SK-N-SH (cell line): Measurements from ENCODE around the gene HGS.

Source experiments
- CHD2 ChIP-seq: fragments of 150-350 bp; IDR thresholded peaks from 2 replicates; pipeline ENCODE4 v1.6.1; 2018; ENCODE audit warnings: low read length; ENCODE audit not compliant: partially characterized antibody
- CTCF ChIP-seq: fragments of 200-600 bp; sonication (generic); IDR thresholded peaks from 2 replicates; pipeline ENCODE4 v1.6.1; 2017; ENCODE audit warnings: antibody characterized with exemption, mild to moderate bottlenecking, moderate library complexity
- EP300 ChIP-seq, 2 experiments: IDR thresholded peaks; 2 replicates each; pipeline versions ENCODE4 v1.4.0 to v1.6.1; 2012; ENCODE audit warnings: borderline replicate concordance in 1 of 2, low read depth in 1 of 2, low read length in 1 of 2
- MXI1 ChIP-seq: IDR thresholded peaks from 2 replicates; pipeline ENCODE4 v1.6.1; 2012; ENCODE audit warnings: mild to moderate bottlenecking, low read depth, low read length, improper control_type of control experiment
- NFIC ChIP-seq: IDR thresholded peaks from 2 replicates; pipeline ENCODE4 v1.4.0; 2012; ENCODE audit warnings: borderline replicate concordance
- REST ChIP-seq: IDR thresholded peaks from 2 replicates; pipeline ENCODE4 v1.6.1; 2012; ENCODE audit warnings: mild to moderate bottlenecking, low read depth, low read length, moderate library complexity
- RFX5 ChIP-seq: IDR thresholded peaks from 2 replicates; pipeline ENCODE4 v1.6.1; 2012; ENCODE audit warnings: mild to moderate bottlenecking, improper control_type of control experiment, low read length
- SIN3A ChIP-seq: IDR thresholded peaks from 2 replicates; pipeline ENCODE4 v1.6.1; 2012; ENCODE audit warnings: low read depth, mild to moderate bottlenecking, low read length, moderate library complexity, borderline replicate concordance
- YY1 ChIP-seq: IDR thresholded peaks from 2 replicates; pipeline ENCODE4 v1.4.0; 2012; ENCODE audit warnings: low read depth, mild to moderate bottlenecking
- TF ChIP-seq, protein P1 (sequence below): IDR thresholded peaks from 2 replicates; pipeline ENCODE4; 2012
- TF ChIP-seq, protein P2 (sequence below): IDR thresholded peaks from 2 replicates; pipeline ENCODE4 v1.4.0; 2012; ENCODE audit warnings: low read depth

DNA sequence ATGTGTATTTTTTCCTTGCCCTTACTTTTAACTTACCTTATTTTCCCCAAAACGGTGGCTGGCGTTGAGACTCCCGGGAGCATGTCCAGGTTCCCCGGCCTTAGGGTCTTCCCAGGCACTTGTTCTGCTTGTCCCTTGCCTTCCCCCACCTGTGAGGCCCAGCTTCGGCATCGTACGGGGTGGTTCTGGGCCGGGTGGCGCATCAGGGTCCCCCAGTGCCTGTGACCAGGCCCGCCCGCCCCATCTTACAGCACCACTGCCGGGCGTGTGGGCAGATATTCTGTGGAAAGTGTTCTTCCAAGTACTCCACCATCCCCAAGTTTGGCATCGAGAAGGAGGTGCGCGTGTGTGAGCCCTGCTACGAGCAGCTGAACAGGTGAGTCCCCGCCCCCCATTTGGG lies 7.4 kb downstream of the HGS start:
- TF ChIP-seq CTCF (no peak), SIN3A (no peak), MXI1 (no peak), REST (no peak), RFX5 (no peak), EP300 (IDR thresholded peaks at IDR 0.05; ENCODE audit: borderline replicate concordance in 1 of 2, low read depth in 1 of 2, low read length in 1 of 2) (no peak), CHD2 (no peak), YY1 (no peak), NFIC (no peak)
- TF ChIP-seq, protein P1, sequence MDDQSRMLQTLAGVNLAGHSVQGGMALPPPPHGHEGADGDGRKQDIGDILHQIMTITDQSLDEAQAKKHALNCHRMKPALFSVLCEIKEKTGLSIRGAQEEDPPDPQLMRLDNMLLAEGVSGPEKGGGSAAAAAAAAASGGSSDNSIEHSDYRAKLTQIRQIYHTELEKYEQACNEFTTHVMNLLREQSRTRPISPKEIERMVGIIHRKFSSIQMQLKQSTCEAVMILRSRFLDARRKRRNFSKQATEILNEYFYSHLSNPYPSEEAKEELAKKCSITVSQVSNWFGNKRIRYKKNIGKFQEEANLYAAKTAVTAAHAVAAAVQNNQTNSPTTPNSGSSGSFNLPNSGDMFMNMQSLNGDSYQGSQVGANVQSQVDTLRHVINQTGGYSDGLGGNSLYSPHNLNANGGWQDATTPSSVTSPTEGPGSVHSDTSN = no peak
- TF ChIP-seq, protein P2, sequence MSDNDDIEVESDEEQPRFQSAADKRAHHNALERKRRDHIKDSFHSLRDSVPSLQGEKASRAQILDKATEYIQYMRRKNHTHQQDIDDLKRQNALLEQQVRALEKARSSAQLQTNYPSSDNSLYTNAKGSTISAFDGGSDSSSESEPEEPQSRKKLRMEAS = no peak
